ENCODE data around the gene KCNK6. TPM values are rescaled to one million over a fixed set of nuclear protein-coding genes. Genes with fewer than 3 reads are reported as not detected.

KCNK6 gene
- total RNA-seq, 1 experiment from 2014 or later, result 18.3 TPM

DNA sequence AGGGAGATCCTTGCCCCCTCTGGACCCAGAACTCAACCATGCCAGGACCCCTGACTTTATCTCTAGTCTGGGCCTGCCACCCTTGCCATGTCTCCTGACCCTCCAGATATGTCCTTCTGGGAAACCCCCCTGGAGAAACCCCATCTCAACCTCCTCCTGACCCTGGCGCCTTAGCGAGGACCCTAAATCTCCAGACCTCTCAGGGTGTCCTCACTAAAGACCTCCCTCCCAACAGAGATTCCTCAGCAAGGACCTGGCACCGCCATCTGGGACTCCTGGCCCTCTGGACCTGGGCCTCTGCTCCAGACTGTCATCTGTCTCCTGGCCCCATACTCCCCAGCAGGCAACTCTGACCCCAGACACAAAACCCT lies 1.3 kb downstream of the KCNK6 start:
- Mint-ChIP-seq H3K4me3 (peak overlapping the region; percentile 81), H3K27ac (no peak overlapping the region), H3K4me1 (peaks cover 23% of the 10 kb centered on the region), H3K9me3 (no peaks in the 10 kb centered on the region), H3K36me3 (no peaks in the 10 kb centered on the region; the same call in 1 of the 2 replicates), H3K27me3 (ENCODE audit: low read depth) (peaks cover 54% of the 10 kb centered on the region)
- POLR2A ChIA-PET, result interaction anchor here (0.7 to 1.5 kb wide), 3 partner anchors 54 to 419 kb away, joined by 3 to 4 read pairs (median 3); partner anchors contain the start of gene PSMD8
- ATAC-seq (no peak), DNase-seq (ENCODE audit: low spot score) (no peak)
- no peak for TF ChIP-seq SOX15 (CRISPR knock-in tag; IDR thresholded peaks at IDR 0.05)
- TF ChIP-seq ATF1 (CRISPR knock-in tag; IDR thresholded peaks at IDR 0.05), result no peak
- no peak for TF ChIP-seq FOXP1 (CRISPR knock-in tag; IDR thresholded peaks at IDR 0.05; ENCODE audit: borderline replicate concordance)
- TF ChIP-seq, protein P1, sequence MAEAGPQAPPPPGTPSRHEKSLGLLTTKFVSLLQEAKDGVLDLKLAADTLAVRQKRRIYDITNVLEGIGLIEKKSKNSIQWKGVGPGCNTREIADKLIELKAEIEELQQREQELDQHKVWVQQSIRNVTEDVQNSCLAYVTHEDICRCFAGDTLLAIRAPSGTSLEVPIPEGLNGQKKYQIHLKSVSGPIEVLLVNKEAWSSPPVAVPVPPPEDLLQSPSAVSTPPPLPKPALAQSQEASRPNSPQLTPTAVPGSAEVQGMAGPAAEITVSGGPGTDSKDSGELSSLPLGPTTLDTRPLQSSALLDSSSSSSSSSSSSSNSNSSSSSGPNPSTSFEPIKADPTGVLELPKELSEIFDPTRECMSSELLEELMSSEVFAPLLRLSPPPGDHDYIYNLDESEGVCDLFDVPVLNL (CRISPR knock-in tag; IDR thresholded peaks at IDR 0.05; ENCODE audit: borderline replicate concordance, low read depth), result no peak
- no peak for TF ChIP-seq SMAD4 (CRISPR knock-in tag; IDR thresholded peaks at IDR 0.05)
- TF ChIP-seq, protein P2, sequence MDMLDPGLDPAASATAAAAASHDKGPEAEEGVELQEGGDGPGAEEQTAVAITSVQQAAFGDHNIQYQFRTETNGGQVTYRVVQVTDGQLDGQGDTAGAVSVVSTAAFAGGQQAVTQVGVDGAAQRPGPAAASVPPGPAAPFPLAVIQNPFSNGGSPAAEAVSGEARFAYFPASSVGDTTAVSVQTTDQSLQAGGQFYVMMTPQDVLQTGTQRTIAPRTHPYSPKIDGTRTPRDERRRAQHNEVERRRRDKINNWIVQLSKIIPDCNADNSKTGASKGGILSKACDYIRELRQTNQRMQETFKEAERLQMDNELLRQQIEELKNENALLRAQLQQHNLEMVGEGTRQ (CRISPR knock-in tag; IDR thresholded peaks at IDR 0.05), result no peak
- no peak for TF ChIP-seq TP53 (CRISPR knock-in tag; IDR thresholded peaks at IDR 0.05)
- TF ChIP-seq SP1 (CRISPR knock-in tag; conservative IDR thresholded peaks at IDR 0.05), result no peak
- TF ChIP-seq, protein P3, sequence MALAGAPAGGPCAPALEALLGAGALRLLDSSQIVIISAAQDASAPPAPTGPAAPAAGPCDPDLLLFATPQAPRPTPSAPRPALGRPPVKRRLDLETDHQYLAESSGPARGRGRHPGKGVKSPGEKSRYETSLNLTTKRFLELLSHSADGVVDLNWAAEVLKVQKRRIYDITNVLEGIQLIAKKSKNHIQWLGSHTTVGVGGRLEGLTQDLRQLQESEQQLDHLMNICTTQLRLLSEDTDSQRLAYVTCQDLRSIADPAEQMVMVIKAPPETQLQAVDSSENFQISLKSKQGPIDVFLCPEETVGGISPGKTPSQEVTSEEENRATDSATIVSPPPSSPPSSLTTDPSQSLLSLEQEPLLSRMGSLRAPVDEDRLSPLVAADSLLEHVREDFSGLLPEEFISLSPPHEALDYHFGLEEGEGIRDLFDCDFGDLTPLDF (CRISPR knock-in tag; IDR thresholded peaks at IDR 0.05), result no peak
- TF ChIP-seq, protein P4, sequence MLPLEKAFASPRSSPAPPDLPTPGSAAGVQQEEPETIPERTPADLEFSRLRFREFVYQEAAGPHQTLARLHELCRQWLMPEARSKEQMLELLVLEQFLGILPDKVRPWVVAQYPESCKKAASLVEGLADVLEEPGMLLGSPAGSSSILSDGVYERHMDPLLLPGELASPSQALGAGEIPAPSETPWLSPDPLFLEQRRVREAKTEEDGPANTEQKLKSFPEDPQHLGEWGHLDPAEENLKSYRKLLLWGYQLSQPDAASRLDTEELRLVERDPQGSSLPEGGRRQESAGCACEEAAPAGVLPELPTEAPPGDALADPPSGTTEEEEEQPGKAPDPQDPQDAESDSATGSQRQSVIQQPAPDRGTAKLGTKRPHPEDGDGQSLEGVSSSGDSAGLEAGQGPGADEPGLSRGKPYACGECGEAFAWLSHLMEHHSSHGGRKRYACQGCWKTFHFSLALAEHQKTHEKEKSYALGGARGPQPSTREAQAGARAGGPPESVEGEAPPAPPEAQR (CRISPR knock-in tag; IDR thresholded peaks at IDR 0.05), result no peak
- no peak for TF ChIP-seq PRRX2 (CRISPR knock-in tag; IDR thresholded peaks at IDR 0.05)
- TF ChIP-seq FOXJ3 (CRISPR knock-in tag; IDR thresholded peaks at IDR 0.05; ENCODE audit: borderline replicate concordance), result no peak
- no peak for TF ChIP-seq NFATC4 (CRISPR knock-in tag; IDR thresholded peaks at IDR 0.05)
- TF ChIP-seq, protein P5, sequence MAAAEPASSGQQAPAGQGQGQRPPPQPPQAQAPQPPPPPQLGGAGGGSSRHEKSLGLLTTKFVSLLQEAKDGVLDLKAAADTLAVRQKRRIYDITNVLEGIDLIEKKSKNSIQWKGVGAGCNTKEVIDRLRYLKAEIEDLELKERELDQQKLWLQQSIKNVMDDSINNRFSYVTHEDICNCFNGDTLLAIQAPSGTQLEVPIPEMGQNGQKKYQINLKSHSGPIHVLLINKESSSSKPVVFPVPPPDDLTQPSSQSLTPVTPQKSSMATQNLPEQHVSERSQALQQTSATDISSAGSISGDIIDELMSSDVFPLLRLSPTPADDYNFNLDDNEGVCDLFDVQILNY (CRISPR knock-in tag; IDR thresholded peaks at IDR 0.05), result no peak
- TF ChIP-seq, protein P6, sequence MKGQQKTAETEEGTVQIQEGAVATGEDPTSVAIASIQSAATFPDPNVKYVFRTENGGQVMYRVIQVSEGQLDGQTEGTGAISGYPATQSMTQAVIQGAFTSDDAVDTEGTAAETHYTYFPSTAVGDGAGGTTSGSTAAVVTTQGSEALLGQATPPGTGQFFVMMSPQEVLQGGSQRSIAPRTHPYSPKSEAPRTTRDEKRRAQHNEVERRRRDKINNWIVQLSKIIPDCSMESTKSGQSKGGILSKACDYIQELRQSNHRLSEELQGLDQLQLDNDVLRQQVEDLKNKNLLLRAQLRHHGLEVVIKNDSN (CRISPR knock-in tag; IDR thresholded peaks at IDR 0.05), result no peak
- TF ChIP-seq IRF2 (CRISPR knock-in tag; IDR thresholded peaks at IDR 0.05; ENCODE audit: borderline replicate concordance, low read depth), result no peak
- CTCF ChIA-PET, result interaction anchor here (0.6 to 2.7 kb wide), 19 partner anchors 10 to 418 kb away, joined by 3 to 13 read pairs (median 4); partner anchors contain the start of genes C19orf33, CATSPERG, FAM98C and GGN

DNA sequence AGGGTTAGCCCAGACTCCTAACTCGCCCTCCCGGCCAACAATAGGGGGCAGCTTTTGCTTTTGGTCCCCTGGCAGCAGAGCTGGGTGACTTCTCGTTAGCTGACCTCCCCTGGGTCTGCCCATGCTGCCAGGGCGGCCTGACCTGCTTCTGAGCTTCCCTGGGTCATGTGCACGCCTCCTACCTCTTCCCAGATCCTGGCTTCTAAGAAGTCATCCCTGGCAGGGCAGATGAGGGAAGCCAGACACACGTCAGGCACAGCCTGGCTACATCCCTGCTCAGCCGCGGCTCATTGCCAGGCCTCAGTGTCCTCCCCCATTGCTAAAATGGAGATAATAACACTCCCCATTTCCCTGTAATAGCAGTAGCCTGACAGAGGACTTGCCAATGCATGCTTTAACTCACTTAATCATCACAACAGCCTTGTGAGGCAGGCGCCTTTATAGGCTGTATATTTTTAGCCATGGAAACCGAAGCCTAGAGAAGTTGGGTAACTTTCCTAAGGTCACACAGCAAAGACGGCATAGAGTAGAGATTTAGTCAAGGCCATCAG lies 2.1 kb downstream of the KCNK6 start:
- no peak overlapping the region for H3K27ac Mint-ChIP-seq
- ATAC-seq (no peak), DNase-seq (ENCODE audit: low spot score) (no peak)
- H3K27me3 Mint-ChIP-seq (ENCODE audit: low read depth), result peaks cover 48% of the 10 kb centered on the region
- TF ChIP-seq ETV6 (CRISPR knock-in tag; IDR thresholded peaks at IDR 0.05) (no peak), ESRRA (CRISPR knock-in tag; IDR thresholded peaks at IDR 0.05; ENCODE audit: borderline replicate concordance) (no peak), CBFB (CRISPR knock-in tag; IDR thresholded peaks at IDR 0.05; ENCODE audit: low read depth) (no peak), ZNF138 (CRISPR knock-in tag; conservative IDR thresholded peaks at IDR 0.05) (no peak)
- TF ChIP-seq, protein P2 (CRISPR knock-in tag; IDR thresholded peaks at IDR 0.05), result no peak
- TF ChIP-seq, protein P7, sequence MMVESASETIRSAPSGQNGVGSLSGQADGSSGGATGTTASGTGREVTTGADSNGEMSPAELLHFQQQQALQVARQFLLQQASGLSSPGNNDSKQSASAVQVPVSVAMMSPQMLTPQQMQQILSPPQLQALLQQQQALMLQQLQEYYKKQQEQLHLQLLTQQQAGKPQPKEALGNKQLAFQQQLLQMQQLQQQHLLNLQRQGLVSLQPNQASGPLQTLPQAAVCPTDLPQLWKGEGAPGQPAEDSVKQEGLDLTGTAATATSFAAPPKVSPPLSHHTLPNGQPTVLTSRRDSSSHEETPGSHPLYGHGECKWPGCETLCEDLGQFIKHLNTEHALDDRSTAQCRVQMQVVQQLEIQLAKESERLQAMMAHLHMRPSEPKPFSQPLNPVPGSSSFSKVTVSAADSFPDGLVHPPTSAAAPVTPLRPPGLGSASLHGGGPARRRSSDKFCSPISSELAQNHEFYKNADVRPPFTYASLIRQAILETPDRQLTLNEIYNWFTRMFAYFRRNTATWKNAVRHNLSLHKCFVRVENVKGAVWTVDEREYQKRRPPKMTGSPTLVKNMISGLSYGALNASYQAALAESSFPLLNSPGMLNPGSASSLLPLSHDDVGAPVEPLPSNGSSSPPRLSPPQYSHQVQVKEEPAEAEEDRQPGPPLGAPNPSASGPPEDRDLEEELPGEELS (CRISPR knock-in tag; IDR thresholded peaks at IDR 0.05), result no peak
- TF ChIP-seq, protein P8, sequence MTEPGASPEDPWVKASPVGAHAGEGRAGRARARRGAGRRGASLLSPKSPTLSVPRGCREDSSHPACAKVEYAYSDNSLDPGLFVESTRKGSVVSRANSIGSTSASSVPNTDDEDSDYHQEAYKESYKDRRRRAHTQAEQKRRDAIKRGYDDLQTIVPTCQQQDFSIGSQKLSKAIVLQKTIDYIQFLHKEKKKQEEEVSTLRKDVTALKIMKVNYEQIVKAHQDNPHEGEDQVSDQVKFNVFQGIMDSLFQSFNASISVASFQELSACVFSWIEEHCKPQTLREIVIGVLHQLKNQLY (CRISPR knock-in tag; IDR thresholded peaks at IDR 0.05), result no peak
- CTCF ChIA-PET, result interaction anchor here (1.0 to 2.1 kb wide), 7 partner anchors 9 to 81 kb away, joined by 3 to 7 read pairs (median 4); partner anchors contain the start of genes CATSPERG, FAM98C, PPP1R14A and PSMD8
- POLR2A ChIA-PET, result interaction anchor here (0.8 kb wide), 1 partner anchor 52 kb away, joined by 3 read pairs; no protein-coding TSS in a partner anchor
- no peaks in the 10 kb centered on the region for H3K9me3 Mint-ChIP-seq
- H3K4me3 Mint-ChIP-seq, result peak overlapping the region; percentile 81; the same call in 1 of the 2 replicates
- peaks cover 20% of the 10 kb centered on the region for H3K4me1 Mint-ChIP-seq
- peaks cover under 1% of the 10 kb centered on the region; the same call in 1 of the 2 replicates for H3K36me3 Mint-ChIP-seq

Measured in WTC11 (cell line).